Breast epithelium (tissue), 3 donors: ENCODE results near the gene PIK3R6.

Source experiments
- POLR2A ChIP-seq: fragments of 450-650 bp; IDR thresholded peaks from one replicate; pipeline ENCODE4 v1.6.1; 2016; ENCODE audit warnings: antibody characterized with exemption, mild to moderate bottlenecking, moderate library complexity
- TF ChIP-seq, protein P1 (sequence below), 3 donors: fragments of 450-650 bp; IDR thresholded peaks; one replicate each; pipeline ENCODE4 v1.5.1; 2016 to 2017; ENCODE audit warnings: antibody characterized with exemption in 3 of 3, mild to moderate bottlenecking in 3 of 3, moderate library complexity in 3 of 3

DNA sequence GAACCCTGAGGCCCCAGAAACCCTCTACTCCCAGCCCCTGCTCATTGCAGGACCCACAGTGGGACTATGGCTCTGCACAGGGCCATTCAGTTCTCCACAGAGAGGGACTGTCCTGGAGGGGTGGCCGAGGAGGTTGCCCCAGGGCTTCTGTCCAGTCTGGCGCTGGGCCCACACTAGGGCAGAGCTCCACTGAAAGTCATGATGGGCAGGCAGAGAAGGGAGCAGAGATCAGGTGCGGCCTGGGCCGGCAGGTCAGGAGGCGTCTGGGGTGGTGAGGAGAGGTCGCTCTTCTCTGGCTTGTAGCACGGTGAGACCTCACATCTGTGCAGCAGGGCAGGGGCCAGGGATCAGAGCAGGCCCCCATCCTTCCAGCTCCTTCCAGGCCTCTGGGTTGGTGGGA is 13.0 kb upstream of the PIK3R6 start:
- no peak for TF ChIP-seq POLR2A
- TF ChIP-seq, protein P1, sequence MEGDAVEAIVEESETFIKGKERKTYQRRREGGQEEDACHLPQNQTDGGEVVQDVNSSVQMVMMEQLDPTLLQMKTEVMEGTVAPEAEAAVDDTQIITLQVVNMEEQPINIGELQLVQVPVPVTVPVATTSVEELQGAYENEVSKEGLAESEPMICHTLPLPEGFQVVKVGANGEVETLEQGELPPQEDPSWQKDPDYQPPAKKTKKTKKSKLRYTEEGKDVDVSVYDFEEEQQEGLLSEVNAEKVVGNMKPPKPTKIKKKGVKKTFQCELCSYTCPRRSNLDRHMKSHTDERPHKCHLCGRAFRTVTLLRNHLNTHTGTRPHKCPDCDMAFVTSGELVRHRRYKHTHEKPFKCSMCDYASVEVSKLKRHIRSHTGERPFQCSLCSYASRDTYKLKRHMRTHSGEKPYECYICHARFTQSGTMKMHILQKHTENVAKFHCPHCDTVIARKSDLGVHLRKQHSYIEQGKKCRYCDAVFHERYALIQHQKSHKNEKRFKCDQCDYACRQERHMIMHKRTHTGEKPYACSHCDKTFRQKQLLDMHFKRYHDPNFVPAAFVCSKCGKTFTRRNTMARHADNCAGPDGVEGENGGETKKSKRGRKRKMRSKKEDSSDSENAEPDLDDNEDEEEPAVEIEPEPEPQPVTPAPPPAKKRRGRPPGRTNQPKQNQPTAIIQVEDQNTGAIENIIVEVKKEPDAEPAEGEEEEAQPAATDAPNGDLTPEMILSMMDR (IDR thresholded peaks at IDR 0.05), result no peak
